ENCODE data around the gene LMNTD2.

LMNTD2 gene

GRCh38 chr11:531919-532526 is 28.5 kb downstream of the LMNTD2 start:
- DNase-seq = no peak
- in situ Hi-C loops (cut with HindIII; ENCODE audit: low pct_ligation_motif_present, low sequenced_read_pairs) = no loop called here
- no peaks in the 10 kb centered on the region for H3K27me3 ChIP-seq (replicated peaks)
- H3K36me3 ChIP-seq (replicated peaks) = peaks cover 23% of the 10 kb centered on the region
- no peak overlapping the region for H3K4me3 ChIP-seq (ENCODE audit: low read depth, low read length)
- no peak for TF ChIP-seq CTCF (IDR thresholded peaks at IDR 0.05; ENCODE audit: low read depth, low read length, missing control alignments)
- no peak overlapping the region for H3K27ac ChIP-seq

- Histone ChIP-seq H3K27ac (no peak overlapping the region), H3K4me3 (ENCODE audit: low read depth, low read length) (no peak overlapping the region), H3K36me3 (replicated peaks) (peaks cover 23% of the 10 kb centered on the region), H3K27me3 (replicated peaks) (no peaks in the 10 kb centered on the region)
- in situ Hi-C loops (cut with HindIII; ENCODE audit: low pct_ligation_motif_present, low sequenced_read_pairs) = no loop called here
- no peak for DNase-seq
- no peak for TF ChIP-seq CTCF (IDR thresholded peaks at IDR 0.05; ENCODE audit: low read depth, low read length, missing control alignments)
Measured at GRCh38 chr11:530960-531831, 29.3 kb downstream of the LMNTD2 start.

- DNase-seq = no peak
- Histone ChIP-seq H3K4me3 (ENCODE audit: low read depth, low read length) (no peak overlapping the region), H3K36me3 (replicated peaks) (peaks cover 23% of the 10 kb centered on the region), H3K27me3 (replicated peaks) (no peaks in the 10 kb centered on the region), H3K27ac (no peak overlapping the region)
- in situ Hi-C loops (cut with HindIII; ENCODE audit: low pct_ligation_motif_present, low sequenced_read_pairs) = no loop called here
- TF ChIP-seq CTCF (IDR thresholded peaks at IDR 0.05; ENCODE audit: low read depth, low read length, missing control alignments) = no peak
Measured at GRCh38 chr11:529728-530411, 30.7 kb downstream of the LMNTD2 start.

- Histone ChIP-seq H3K27ac (no peak overlapping the region), H3K27me3 (replicated peaks) (no peaks in the 10 kb centered on the region), H3K36me3 (replicated peaks) (peaks cover 23% of the 10 kb centered on the region), H3K4me3 (ENCODE audit: low read depth, low read length) (no peak overlapping the region)
- in situ Hi-C loops (cut with HindIII; ENCODE audit: low pct_ligation_motif_present, low sequenced_read_pairs) = no loop called here
- no peak for DNase-seq
- TF ChIP-seq CTCF (IDR thresholded peaks at IDR 0.05; ENCODE audit: low read depth, low read length, missing control alignments) = no peak
Measured at GRCh38 chr11:528815-529727, 31.5 kb downstream of the LMNTD2 start.

GRCh38 chr11:528166-528814 is 32.2 kb downstream of the LMNTD2 start:
- in situ Hi-C loops (cut with HindIII; ENCODE audit: low pct_ligation_motif_present, low sequenced_read_pairs) = no loop called here
- no peak for TF ChIP-seq CTCF (IDR thresholded peaks at IDR 0.05; ENCODE audit: low read depth, low read length, missing control alignments)
- Histone ChIP-seq H3K27ac (no peak overlapping the region), H3K27me3 (replicated peaks) (no peaks in the 10 kb centered on the region), H3K4me3 (ENCODE audit: low read depth, low read length) (no peak overlapping the region), H3K36me3 (replicated peaks) (peaks cover 18% of the 10 kb centered on the region)
- DNase-seq = no peak

All from brain microvascular endothelial cell (primary cell).